ENCODE results near the gene PPP1R9A. TPM values are rescaled to one million over a fixed set of nuclear protein-coding genes. Genes with fewer than 3 reads are reported as not detected.

The PPP1R9A gene
- total and polyA plus RNA-seq, 10 of the 15 experiments (the other 5 are each of a cell fraction or from before 2014, with no cell fraction given), result 0.04 to 0.12 TPM; not detected in 8

DNA sequence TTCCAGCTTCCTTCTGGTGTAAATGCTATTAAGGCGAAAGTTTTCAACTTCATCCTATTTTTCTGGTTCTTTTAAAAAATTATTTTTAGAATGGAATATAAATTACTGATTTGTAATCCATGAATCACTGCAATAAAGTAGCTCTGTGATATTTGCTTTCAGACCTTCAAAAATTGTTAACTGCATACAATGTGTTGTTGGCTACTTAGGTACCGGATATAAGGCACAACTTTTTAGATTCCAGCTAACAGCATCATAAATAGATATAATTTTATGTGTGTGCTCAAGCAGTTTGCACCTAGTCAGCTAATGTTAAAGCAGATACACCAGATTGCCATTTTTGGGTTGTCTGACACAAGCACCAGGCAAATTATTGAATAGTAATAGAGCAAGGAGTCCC lies 358.2 kb downstream of the PPP1R9A start:
- ChIA-PET SMC1A (ENCODE audit: uncharacterized antibody, unreplicated experiment) (interaction anchor here (1.0 to 2.2 kb wide), 7 partner anchors 11 to 154 kb away, joined by 3 to 6 read pairs (median 4); no protein-coding TSS in a partner anchor), CTCF (interaction anchor here (0.5 to 3.3 kb wide), 6 partner anchors 18 to 1856 kb away, joined by 3 to 18 read pairs (median 4); no protein-coding TSS in a partner anchor), POLR2A (no interaction called here), RAD21 (ENCODE audit: unreplicated experiment) (interaction anchor here (1.0 to 2.2 kb wide), 3 partner anchors 19 to 421 kb away, joined by 3 to 8 read pairs (median 4); no protein-coding TSS in a partner anchor)
- H3K4me3 ChIP-seq, result no peak overlapping the region
- H3K27ac ChIP-seq (ENCODE audit: control insufficient read depth, insufficient read depth), result no peak overlapping the region
- H3K4me1 ChIP-seq (ENCODE audit: control insufficient read depth, insufficient read depth, low read length), result no peaks in the 10 kb centered on the region
- H2AFZ ChIP-seq (ENCODE audit: control insufficient read depth, low read depth, low read length), result no peak overlapping the region
- H3K4me2 ChIP-seq (ENCODE audit: control insufficient read depth, insufficient read depth), result no peak overlapping the region
- no peak for DNase-seq (ENCODE audit: low read depth, low spot score)
- no peaks in the 10 kb centered on the region for H4K20me1 ChIP-seq (ENCODE audit: control insufficient read depth, insufficient read depth)
- no peak for FAIRE-seq
- no TSS peak for BruUV-seq (replicated peaks)
- no peak for TF ChIP-seq ZSCAN29 (IDR thresholded peaks at IDR 0.05)
- no peak for TF ChIP-seq CHD1 (IDR thresholded peaks at IDR 0.05; ENCODE audit: low read depth, low read length)
- no peak for TF ChIP-seq RFX5 (IDR thresholded peaks at IDR 0.05; ENCODE audit: low read depth, low read length)
- TF ChIP-seq, protein P1, sequence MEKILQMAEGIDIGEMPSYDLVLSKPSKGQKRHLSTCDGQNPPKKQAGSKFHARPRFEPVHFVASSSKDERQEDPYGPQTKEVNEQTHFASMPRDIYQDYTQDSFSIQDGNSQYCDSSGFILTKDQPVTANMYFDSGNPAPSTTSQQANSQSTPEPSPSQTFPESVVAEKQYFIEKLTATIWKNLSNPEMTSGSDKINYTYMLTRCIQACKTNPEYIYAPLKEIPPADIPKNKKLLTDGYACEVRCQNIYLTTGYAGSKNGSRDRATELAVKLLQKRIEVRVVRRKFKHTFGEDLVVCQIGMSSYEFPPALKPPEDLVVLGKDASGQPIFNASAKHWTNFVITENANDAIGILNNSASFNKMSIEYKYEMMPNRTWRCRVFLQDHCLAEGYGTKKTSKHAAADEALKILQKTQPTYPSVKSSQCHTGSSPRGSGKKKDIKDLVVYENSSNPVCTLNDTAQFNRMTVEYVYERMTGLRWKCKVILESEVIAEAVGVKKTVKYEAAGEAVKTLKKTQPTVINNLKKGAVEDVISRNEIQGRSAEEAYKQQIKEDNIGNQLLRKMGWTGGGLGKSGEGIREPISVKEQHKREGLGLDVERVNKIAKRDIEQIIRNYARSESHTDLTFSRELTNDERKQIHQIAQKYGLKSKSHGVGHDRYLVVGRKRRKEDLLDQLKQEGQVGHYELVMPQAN (conservative IDR thresholded peaks at IDR 0.05), result no peak
- TF ChIP-seq SP1 (IDR thresholded peaks at IDR 0.05; ENCODE audit: low read depth, low read length), result no peak
- WGBS (ENCODE audit: insufficient coverage, insufficient replicate concordance, low lambda C conversion rate, missing lambda C conversion rate), result 12% methylated on average over 2 of the region's 2 CpGs
- no peak overlapping the region for H3K9ac ChIP-seq (ENCODE audit: control insufficient read depth, insufficient read depth, low read length)
- no peaks in the 10 kb centered on the region for H3K27me3 ChIP-seq (replicated peaks in 1 of 2; ENCODE audit: control insufficient read depth in 2 of 2, insufficient read depth in 2 of 2, low read length in 1 of 2)
- no peaks in the 10 kb centered on the region for H3K36me3 ChIP-seq (ENCODE audit: control insufficient read depth in 2 of 2, insufficient read depth in 2 of 2, low read length in 1 of 2)
- no peaks in the 10 kb centered on the region for H3K9me3 ChIP-seq (replicated peaks; ENCODE audit: control insufficient read depth, insufficient read depth, low read length)
- intact Hi-C loops (cut with micrococcal nuclease; ENCODE audit: unreplicated experiment), result no loop called here
- in situ Hi-C loops (cut with MboI), result no loop called here
- no peaks in the 10 kb centered on the region for H3K79me2 ChIP-seq (ENCODE audit: control insufficient read depth, insufficient read depth, low read length)
- no peak for ATAC-seq

DNA sequence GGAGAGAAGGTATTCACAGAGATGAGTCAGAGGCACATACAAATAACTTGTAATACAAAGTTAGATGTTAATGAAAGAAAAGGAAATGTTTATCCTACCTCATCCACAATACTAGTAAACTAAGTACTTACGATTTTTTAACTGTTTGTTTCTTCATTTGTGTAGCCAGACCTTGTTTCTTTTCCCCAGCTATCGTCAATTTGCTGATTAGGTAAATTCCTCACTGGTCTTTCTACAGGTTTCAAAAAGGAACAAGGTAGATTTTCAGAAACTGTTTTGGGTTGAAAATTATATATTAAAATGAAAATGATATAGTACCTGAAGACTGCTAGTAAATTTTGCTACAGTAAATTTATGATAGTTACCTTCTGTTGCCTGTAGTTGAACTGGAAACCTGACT lies 360.4 kb downstream of the PPP1R9A start:
- Histone ChIP-seq H3K79me2 (ENCODE audit: control insufficient read depth, insufficient read depth, low read length) (no peaks in the 10 kb centered on the region), H3K9me3 (replicated peaks; ENCODE audit: control insufficient read depth, insufficient read depth, low read length) (no peaks in the 10 kb centered on the region), H3K27me3 (replicated peaks in 1 of 2; ENCODE audit: control insufficient read depth in 2 of 2, insufficient read depth in 2 of 2, low read length in 1 of 2) (no peaks in the 10 kb centered on the region), H3K4me3 (no peak overlapping the region), H3K36me3 (ENCODE audit: control insufficient read depth in 2 of 2, insufficient read depth in 2 of 2, low read length in 1 of 2) (no peaks in the 10 kb centered on the region), H3K27ac (ENCODE audit: control insufficient read depth, insufficient read depth) (no peak overlapping the region), H3K9ac (ENCODE audit: control insufficient read depth, insufficient read depth, low read length) (no peak overlapping the region), H3K4me1 (ENCODE audit: control insufficient read depth, insufficient read depth, low read length) (no peaks in the 10 kb centered on the region), H2AFZ (ENCODE audit: control insufficient read depth, low read depth, low read length) (no peak overlapping the region), H3K4me2 (ENCODE audit: control insufficient read depth, insufficient read depth) (no peak overlapping the region), H4K20me1 (ENCODE audit: control insufficient read depth, insufficient read depth) (no peaks in the 10 kb centered on the region)
- RAD21 ChIA-PET (ENCODE audit: unreplicated experiment), result no interaction called here
- in situ Hi-C loops (cut with MboI) (no loop called here), intact Hi-C loops (cut with micrococcal nuclease; ENCODE audit: unreplicated experiment) (no loop called here)
- SMC1A ChIA-PET (ENCODE audit: uncharacterized antibody, unreplicated experiment), result interaction anchor here (1.5 kb wide), 1 partner anchor 209 kb away, joined by 6 read pairs; no protein-coding TSS in a partner anchor
- no peak for FAIRE-seq
- POLR2A ChIA-PET, result no interaction called here
- no peak for DNase-seq (ENCODE audit: low read depth, low spot score)
- CTCF ChIA-PET, result interaction anchor here (1.2 to 1.4 kb wide), 2 partner anchors 26 to 211 kb away, joined by 3 read pairs; no protein-coding TSS in a partner anchor
- WGBS (ENCODE audit: insufficient coverage, insufficient replicate concordance, low lambda C conversion rate, missing lambda C conversion rate), result 38% methylated on average over 2 of the region's 2 CpGs
- no peak for ATAC-seq
- BruUV-seq (replicated peaks), result no TSS peak
- TF ChIP-seq ZNF217 (IDR thresholded peaks at IDR 0.05), result no peak
- TF ChIP-seq PAX5 (IDR thresholded peaks at IDR 0.05; ENCODE audit: borderline replicate concordance, low read depth, low read length), result no peak
- no peak for TF ChIP-seq CEBPB (IDR thresholded peaks at IDR 0.05; ENCODE audit: borderline replicate concordance in 1 of 2, low read depth in 2 of 2, low read length in 2 of 2)
- no peak for TF ChIP-seq POLR2AphosphoS5 (IDR thresholded peaks at IDR 0.05; ENCODE audit: low read length)
- no peak for TF ChIP-seq SREBF1 (IDR thresholded peaks at IDR 0.05; ENCODE audit: low read length)
- TF ChIP-seq STAT3 (IDR thresholded peaks at IDR 0.05; ENCODE audit: low read depth, low read length), result no peak
- TF ChIP-seq NFXL1 (IDR thresholded peaks at IDR 0.05; ENCODE audit: borderline replicate concordance), result no peak
- no peak for TF ChIP-seq POU2F2 (IDR thresholded peaks at IDR 0.05; ENCODE audit: borderline replicate concordance, low read depth, low read length)
- no peak for TF ChIP-seq IRF4 (IDR thresholded peaks at IDR 0.05; ENCODE audit: low read depth, low read length)
- no peak for TF ChIP-seq SMAD1 (IDR thresholded peaks at IDR 0.05; ENCODE audit: low read depth, partially characterized antibody)
- TF ChIP-seq TCF7 (IDR thresholded peaks at IDR 0.05; ENCODE audit: borderline replicate concordance), result no peak
- no peak for TF ChIP-seq MYB (IDR thresholded peaks at IDR 0.05; ENCODE audit: borderline replicate concordance, low read depth, low read length)

Data from GM12878 (cell line).